ENCODE measurements around the gene ASCC2. TPM values are rescaled to one million over a fixed set of nuclear protein-coding genes. Genes with fewer than 3 reads are reported as not detected.

Gene ASCC2
- total RNA-seq, 1 donor from 2014 or later: 24.8 TPM

DNA sequence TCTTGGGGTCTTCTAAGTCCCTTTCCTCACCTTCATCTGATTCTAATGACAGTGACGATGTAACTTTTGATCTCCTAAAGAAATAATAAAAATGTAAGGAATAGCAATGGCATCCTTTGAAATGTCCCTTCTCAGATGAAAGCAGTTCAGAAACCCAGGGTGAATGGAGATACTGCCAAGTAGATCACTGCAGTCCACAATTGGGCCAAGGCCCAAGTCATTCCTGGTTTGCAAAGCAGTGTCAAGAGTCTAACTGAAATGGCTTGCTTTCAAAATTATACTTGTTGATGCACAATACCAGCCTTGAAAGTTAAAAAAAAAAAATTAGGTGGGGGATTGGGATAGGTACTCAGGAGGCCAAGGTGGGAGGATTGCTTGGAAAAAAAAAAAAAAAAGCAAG is 20.4 kb downstream of the ASCC2 start:
- DNase-seq: no peak

DNA sequence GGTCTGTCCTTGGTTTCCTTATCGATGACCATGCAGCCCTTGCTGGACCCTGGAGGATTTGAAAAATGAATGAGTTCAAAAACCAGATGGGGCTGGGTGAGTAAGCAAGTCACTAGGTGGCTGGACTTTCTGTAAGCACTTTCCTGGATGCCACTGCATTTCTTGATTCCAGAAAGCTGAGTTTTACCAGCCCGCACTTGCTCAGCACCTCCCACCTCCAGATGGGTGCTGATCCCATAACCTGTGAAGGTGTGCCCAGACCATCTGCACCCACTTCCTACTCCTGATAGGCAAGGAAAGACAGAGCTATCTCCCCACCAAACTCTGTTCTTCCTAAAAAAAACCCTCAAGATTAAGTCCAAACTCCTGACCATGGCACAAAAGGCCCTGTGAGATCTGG is 21.1 kb downstream of the ASCC2 start:
- no peak for DNase-seq

DNA sequence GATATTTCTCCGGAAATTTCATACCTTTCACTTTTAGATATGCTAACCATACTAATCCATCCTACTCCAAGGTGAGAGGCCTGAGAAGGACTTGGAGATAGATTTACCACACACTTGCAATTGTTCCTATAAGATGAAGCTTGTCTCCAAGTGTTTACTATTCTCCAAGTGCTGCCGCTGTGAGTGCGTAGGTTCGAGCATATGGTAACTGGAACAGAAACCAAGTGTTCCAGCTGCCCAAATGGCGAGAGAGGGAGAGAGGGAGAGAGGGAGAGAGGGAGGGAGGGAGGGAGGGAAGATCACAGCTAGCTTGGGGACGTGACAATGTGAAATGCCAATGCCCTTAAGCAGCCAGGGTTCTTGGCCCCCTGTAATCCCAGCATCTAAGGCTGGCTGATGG is 21.5 kb downstream of the ASCC2 start:
- DNase-seq: no peak

DNA sequence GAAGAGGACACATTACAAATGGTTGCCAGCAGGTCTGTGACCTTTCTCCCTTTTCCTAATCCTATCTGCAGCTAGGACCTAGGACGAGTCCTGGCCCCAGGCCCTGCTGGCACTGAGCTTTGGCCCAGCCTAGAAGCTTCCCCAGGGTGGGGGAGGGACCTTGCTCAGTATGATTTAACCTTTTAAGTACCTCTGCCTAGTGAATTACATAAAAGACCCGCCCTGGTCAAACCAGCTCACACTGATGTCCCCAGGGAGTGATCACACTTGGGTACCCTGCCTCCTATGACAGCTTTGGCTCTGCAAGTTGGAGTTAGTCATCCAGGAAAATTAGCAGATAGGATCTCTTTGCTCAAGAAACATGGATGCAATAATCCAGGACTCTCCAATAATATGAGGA is 21.9 kb downstream of the ASCC2 start:
- DNase-seq: no peak

DNA sequence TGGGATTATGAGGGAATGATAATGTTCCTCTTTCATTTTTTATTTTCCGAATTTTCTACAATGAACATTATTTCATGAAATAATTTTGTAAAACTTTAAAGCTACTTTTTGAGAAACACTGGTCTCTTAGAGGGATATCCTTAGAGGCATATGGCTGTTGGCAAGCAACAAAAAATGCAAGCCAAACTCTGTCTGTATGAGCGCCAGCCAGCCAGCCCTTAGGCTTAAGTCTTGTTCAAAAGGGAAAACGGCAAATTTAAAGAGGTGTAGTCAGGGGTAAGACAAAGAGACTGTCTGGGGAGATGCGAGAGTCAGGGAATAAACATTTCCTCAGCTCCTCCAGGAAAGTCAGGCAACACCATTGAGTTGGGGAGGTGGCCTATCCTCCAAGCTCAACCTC is 22.5 kb downstream of the ASCC2 start:
- DNase-seq: no peak

DNA sequence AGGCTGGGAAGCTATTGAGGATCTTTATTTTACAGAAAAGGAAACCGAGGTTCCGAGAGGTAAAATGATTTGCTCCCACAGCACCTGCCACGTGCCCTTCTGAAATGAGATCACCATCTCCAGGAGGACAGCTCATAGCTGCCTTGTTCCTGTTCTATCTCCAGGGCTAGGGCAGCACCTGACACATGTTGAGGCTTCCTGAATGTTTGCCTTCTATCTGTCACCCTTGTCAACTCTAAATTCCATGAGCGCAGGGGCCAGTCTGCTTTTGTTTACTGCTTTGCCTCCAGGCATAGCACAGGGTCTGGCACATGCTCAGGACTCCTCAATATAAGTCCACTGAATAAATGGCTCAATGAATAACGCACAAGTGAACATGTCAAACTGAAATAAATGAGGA is 24.1 kb downstream of the ASCC2 start:
- no peak for DNase-seq

DNA sequence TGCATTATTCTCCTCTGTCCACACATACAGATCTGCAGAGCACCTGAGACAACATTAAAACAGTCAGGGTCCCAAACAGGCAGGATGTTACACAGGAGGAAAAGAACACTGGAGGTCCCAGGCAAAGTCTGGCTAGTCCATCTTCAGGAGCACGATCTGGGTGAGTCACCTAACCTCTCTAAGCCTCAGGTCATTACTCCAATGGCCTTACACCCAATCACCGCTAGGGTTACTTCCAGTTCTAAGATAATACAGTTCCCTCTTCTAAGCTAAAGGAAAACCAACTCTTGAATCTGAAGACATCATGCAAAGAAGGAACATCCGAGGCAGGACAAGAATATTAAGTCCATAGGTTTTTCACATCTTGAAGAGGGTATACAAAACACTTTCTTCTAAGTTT is 24.5 kb downstream of the ASCC2 start:
- no peak for DNase-seq

DNA sequence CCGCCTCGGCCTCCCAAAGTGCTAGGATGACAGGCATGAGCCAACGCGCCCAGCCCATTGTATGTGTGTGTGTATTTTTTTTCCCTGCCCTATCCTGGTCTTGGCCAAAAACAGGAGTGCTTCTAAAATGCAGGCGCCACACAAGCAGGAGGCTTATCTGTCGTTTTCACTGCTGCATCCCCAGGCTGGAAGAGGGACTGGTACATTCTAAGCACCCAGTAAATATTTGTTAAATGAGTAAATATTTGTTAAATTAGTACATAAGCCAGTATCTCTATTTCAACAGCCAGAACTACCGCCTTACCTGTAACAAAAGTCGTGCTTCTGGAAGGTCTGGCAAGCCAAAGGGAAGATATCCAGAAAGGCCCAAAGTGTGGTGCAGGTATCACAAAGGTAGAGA is 24.9 kb downstream of the ASCC2 start:
- no peak for DNase-seq

DNA sequence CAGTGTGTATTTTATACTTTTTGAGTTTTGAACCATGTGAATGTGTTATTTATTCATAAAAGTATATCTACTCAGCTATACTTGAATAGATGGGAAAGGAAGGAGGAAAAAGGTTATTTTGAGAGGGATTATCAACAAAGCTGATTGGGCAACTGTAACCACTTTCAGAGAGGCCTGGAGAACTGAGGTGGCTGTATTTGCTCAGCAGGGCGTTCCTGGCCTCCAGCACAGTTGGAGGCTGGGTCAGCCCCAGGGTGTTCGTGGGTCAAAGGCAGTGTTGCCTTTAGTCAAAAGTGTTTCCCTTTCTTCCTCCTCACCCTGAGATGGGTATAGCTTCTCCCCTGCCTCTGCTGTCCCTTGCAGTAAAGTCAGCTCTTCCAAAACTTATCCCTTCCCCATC is 26.7 kb downstream of the ASCC2 start:
- DNase-seq: no peak

DNA sequence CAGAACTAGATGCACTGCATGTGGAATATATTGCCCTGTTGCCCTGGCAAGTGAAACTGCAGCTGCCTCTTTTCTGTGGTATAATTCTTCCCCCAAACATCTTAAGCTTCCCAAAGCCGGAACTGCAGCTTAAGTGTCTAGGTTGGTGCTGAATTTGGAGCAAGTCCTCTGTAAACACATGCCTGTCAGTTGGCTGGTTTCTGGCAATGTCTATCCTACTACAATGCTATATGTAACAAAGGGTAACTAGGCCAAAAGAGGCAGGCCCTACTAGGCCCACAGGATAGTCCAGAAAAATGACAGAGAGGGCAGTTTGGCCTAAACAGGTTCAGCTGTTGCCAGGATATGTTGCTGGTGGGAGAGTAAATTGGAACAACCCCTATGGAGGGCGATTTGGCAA is 27.9 kb downstream of the ASCC2 start:
- no peak for DNase-seq

DNA sequence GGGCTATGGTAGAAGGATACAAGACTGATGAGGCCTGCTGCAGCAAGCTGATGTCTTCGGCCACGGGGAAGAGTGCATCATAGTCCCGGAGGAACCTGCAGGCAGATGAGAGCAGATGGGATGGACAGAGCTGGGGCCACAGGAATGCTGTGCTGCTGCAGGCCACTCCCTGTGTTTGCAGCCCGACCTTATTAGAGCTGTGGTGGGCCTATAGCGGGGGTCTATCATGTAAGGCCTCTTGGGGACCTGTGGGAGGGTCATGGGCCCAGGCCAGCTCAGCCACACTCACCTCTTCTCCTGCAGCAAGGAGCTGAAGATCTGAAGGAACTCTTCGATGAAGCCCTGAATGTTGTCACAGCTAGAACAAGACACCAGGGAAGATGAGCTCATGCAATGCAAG is 31.9 kb downstream of the ASCC2 start:
- no peak for DNase-seq

DNA sequence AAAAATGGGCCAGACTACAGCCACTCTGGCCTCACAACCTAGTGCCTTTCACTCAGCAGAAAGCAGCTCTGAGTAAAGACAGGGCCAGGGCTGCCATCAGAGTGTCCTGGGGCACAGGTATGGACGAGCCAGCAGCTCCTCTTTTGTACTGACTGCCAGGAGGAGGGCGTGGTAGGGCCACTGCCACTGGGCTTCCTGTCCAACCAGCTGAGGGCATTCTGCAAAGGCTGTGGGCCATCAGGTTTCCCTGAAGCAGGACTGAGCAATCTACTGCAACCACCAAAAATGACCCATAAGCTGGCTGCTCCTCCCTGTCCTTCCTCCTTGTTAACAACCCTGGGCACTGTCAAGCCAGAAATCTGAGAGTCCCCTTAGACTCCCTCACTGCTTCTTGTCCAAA is 33.1 kb downstream of the ASCC2 start:
- no peak for DNase-seq

DNA sequence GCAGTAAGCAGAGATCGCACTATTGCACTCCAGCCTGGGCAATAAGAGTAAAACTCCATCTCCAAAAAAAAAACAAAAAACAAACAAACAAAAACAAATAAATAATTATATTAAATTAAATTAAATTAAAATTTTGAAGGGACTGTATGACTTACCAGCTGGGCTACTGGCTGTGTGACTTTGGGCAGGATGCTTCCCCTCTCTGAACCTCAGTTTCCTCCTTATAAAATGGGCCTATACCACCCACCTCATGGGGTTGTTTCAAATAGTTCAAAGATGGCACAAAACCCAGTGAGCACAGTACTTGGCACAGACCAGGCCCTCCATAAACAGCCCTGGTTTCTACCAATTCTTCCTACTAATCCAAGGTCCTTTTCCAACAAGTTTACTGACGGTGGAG is 34.9 kb downstream of the ASCC2 start:
- DNase-seq: no peak

DNA sequence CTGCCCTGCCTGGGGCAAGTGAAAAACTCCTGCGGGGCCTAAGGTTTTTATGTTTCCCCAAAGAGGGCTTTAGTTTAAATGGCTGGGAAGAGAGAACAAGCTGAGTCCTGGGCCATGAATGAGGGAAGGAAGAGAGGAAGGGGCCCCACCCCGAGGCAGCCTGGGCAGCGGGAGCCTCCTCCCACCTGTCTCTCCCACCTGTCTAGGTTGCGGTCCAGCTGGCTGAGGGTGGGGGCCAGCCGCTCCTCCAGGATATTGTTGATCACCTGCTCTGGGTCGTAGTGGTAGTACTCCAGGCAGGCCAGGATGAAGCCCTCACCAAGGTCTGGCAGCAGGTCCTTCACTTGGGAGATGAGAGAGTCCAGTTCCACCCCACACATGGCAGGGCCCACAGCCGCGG is 36.3 kb downstream of the ASCC2 start:
- no peak for DNase-seq

DNA sequence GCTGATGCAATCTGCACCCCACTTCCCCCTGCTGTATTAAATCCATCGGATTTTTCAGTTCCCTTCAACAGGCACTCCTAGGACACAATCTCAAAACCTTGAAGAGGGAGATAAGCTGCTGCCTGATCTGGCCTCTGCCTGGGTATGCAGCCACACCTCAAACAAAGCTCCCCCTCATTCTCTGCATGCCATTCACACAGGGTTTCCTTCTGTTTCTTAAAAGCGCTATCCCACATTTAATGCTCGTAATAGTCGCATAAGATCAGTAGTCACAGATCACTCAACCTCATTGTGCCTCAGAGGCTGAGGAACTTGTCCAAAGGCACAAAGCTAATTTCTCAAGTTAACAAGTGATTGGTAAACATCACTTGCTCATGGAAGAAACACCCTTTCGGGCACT is 36.9 kb downstream of the ASCC2 start:
- DNase-seq: no peak

DNA sequence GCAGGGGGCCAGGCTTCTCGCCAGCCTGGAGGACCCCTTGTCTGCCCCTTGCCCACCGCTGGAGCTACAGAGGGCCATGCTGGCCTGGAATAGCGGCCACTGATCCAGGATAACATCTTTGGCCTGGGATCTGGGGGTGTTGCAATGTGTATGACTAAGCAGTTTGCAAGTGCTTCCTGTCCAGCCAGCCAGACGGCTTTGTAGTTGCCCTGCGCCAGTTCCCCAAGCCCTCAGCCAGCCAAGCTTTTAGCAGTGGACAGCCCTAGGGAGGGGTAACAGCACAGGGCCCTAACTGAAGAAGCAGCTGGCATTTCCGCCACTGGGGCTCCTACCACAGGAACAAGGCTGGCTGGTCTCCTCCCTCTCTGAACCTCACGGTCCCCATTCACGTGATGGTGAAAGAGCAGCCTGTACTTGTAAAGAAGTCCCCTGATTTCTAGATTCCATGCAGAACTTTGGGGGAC is 38.8 kb downstream of the ASCC2 start:
- no peak for DNase-seq

DNA sequence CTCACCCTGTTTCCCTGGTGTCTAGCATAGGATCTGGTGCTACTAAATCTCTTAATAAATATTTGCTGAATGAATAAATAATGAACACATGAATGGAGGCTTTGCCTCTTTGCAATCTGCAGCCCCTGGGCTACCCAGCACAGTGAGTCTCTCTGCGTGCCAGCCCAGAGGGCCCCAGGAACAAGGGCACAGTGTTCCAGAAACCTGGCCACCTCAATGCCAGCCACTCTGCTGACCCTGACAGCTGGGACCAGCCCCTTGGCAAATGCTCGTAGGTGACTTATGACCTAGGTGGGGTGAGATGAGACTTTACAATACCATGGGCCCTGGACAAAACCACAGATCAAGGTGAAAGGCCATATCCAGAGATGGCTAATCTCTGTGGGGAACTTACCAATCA is 39.3 kb downstream of the ASCC2 start:
- no peak for DNase-seq

DNA sequence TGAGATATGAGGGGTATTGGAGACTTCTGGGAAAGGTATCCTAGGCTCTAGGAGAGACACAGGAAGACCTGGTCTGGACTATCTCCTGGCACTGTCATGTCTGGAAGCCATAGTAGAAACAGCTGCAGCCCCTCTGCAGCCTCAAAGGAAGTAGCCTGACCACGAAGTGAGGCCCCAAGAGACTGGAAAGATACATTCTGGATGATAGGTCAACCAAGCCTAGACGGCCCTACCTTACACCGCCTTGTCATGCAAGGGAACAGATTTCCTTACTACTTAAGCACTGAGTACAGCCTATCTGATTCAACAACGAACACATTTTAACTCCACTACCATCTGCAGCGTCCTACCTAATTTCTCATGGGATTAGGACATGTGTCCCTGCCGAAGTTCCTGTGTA is 39.8 kb downstream of the ASCC2 start:
- DNase-seq: no peak

DNA sequence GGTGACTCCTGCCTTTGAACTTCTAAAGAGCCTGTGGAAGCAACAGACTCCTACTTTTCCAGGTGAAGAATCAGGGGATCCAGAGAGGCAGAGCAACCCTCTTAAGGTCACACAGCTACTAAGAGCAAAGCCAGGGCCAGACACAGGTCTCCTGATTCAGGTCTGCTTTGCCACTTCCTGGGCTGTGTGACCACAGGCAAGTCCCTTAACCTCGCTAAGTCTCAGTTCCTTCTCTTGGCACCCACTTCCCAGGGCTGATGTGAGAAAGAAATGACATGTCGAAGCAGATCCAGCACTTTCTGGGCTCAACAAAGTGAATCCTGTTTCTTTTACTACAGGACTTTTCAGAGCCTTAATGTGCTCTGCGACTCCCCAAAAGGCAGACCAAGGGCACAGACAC is 40.7 kb downstream of the ASCC2 start:
- DNase-seq: no peak

DNA sequence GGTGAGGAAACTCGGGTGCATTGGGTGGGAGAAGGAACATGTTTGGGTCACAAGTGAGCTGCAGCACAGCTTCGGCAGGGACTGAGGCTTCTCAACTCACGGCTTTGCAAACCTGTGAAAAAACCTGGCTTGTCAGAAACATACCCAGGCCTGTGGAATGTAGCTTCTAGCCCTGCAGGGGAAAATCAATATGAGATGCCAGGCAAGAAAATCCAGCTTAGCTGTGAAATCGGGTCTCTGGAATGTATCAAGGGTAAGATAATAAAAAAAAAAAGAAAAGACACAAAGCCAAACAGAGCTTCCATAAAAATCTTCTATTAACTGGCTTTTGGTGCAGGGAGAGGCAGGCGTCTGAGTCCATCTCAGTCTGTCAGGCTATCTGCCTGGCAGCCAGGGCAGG is 42.4 kb downstream of the ASCC2 start:
- DNase-seq: no peak

DNA sequence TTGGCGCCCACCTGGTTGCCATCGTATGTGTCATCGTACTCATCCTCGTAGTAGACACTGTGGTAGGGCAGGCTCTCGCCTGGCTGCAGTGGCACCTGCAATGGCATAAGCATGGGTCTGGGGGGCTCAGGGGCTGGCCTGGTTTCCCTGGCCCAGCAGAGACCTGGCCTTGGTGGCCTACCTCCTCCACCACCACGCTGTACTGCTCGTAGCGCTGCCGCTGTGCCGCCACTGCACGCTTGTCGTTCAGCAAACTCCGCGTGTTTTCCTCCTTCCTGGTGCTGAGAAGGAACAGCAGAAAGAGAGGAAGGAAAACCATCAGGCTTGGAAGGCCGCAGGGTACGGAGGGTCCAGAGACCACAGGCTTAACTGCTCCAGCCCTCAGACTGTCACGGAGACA is 44.7 kb downstream of the ASCC2 start:
- DNase-seq: no peak

DNA sequence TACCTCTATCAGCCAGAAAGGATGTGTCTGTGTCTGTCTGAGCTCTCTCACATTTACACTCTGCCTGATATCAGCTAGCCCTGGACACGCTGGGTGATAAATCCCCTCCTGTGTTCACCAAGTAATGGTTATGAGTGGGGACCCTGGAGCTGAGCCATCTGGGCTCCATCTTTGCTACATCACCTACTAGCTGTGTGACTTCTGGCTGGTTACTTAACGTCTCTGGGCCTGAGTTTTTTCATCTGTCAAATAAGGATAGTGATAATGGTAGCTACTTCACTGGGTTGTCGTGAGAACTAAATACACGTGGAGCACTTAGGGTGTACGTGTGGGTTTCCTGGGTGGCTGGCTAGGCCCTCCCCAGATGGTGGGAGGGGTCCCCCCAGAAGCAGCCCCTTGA is 48.0 kb downstream of the ASCC2 start:
- DNase-seq: no peak

DNA sequence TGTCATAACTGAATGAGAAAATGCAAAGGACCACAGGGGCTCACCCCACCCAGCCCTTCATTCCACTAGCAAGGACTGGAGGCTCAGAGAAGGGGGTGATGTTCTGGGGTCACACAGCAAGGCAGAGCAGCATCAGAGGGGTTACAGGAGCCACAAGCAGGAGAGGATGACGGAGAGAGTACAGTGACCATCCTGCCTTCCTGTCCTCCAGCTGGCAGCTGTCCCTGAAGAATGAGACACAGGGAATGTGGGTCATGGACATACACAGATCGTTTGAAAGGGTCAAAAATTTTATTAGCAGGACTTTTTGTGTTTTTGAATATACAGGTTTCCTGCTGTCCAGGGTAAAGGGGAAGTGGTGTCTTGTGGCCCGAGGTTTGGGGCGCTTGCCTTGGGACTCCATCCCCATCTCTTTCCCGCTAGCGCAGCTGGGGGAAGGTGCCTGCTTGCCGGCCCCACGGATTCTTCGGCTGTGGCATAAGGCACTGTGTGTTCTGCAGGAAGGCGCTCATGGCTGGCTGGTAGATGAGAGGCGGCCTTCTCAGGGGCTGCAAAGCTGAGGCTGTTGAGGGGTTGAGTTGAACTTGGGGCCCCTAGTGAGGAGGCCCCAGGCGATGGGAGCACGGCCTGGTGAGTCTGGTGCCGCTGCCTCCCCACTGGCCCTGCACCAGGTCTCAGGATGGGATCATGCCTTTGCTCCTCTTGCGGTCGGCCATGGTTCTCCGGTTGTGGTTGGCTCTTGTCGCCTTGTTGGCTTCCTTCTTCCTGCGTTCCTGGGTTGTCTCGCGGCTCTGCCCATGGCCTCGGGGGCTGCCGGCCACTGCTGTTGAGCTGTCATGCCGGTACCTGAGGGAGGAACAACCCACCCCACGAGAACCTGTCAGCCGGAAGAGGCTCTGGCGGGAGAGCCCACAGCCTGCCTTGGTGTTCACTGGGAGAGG is 49.5 kb downstream of the ASCC2 start:
- DNase-seq: no peak

DNA sequence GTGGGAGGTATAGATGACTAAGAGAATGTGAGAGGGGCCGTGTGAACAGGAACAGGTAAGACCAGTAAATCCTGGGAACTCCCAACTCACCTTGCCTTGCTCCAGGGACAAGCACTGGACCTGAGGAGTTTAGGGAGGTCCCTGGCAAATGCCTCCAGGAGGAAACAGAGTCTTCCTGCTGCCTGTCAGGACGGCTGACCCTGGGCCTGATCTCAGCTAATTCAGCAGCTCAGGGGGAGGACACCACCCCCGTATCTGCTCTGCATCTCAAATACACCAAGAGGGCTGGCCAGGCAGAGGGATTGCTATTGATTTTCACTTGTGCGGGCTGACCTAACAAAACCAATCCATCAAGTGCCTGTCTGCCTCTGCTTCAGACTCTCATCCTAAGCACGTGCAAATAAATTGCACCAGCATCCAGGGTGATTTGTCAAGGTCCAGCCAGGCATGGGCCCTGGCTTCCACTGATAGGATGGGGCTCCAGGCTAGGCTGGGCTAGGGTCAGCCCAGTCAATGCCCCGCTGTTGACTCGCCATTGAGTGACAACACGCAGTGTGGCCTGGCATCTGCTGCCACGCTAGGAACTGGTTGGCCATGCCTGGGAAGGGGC is 50.6 kb downstream of the ASCC2 start:
- no peak for DNase-seq

Data from tongue (tissue), 2 donors.